HepG2 (cell line): ENCODE data around the gene ESAM. TPM values are rescaled to one million over a fixed set of nuclear protein-coding genes. Genes with fewer than 3 reads are reported as not detected.

ENCODE experiments used
- ATAC-seq: fragments of 200-7000 bp; cut with Tn5 transposase; 3 replicates; pipeline ENCODE4 v1.9.1; 2020; ENCODE audit warnings: mild to moderate bottlenecking, moderate library complexity
- BruUV-seq: library from RNA; stranded (reverse); fragments of 400-500 nt; replicated peaks from 2 replicates; lab custom pipeline; 2021; lab: Mats Ljungman, UMichigan
- CTCF ChIA-PET: fragments of 300-600 bp; formaldehyde crosslinking; extraction: SDS; loops from one replicate; lab custom pipeline; 2021; ENCODE audit warnings: low total read pairs, inconsistent platforms, low intra/inter-chr PET ratio; lab: Yijun Ruan, JAX
- POLR2A ChIA-PET: fragments of 350-600 bp; sonication (Branson Sonifier 250); formaldehyde crosslinking; loops from one replicate; lab custom pipeline; 2020; ENCODE audit warnings: antibody characterized with exemption, inconsistent platforms; lab: Yijun Ruan, JAX
- DNase-seq: peaks from one replicate; pipeline ENCODE4 v3.0.0-alpha.2; 2015; ENCODE audit warnings: low spot score
- FAIRE-seq: peaks from 3 replicates; lab custom pipeline; 2011; peaks lifted over from hg19 to GRCh38; lab: Jason Lieb, UNC
- H2AFZ ChIP-seq: one replicate; pipeline ENCODE4 v1.6.1; 2011; ENCODE audit warnings: low read length, inconsistent platforms
- H3K27ac ChIP-seq: fragments of 300-600 bp; 3 replicates; pipeline ENCODE4 v1.8.0; 2011; ENCODE audit warnings: mixed run types, mild to moderate bottlenecking, mixed read lengths, low read length, inconsistent platforms; ENCODE audit not compliant: insufficient read depth; ENCODE audit errors: extremely low read length
- H3K27me3 ChIP-seq, 2 experiments: fragments of 200-600 bp in 1 of 2; 2 replicates in 1 of 2; 3 replicates in 1 of 2; pipeline versions ENCODE4 v1.6.0 to v1.8.0; 2011; ENCODE audit warnings: low read length in 2 of 2, mild to moderate bottlenecking in 2 of 2, moderate library complexity in 2 of 2, inconsistent platforms in 1 of 2; ENCODE audit not compliant: insufficient read depth in 2 of 2, control insufficient read depth in 1 of 2
- H3K36me3 ChIP-seq, 2 experiments: fragments of 200-600 bp in 1 of 2; replicated peaks in 1 of 2; 2 replicates in 1 of 2; 3 replicates in 1 of 2; pipeline versions ENCODE4 v1.5.1 to v1.8.0; 2011; ENCODE audit warnings: low read length in 2 of 2, inconsistent platforms in 1 of 2; ENCODE audit not compliant: insufficient read depth in 2 of 2, control insufficient read depth in 1 of 2
- H3K4me1 ChIP-seq: 2 replicates; pipeline ENCODE4 v1.5.1; 2012; ENCODE audit warnings: low read length, inconsistent platforms; ENCODE audit not compliant: insufficient read depth
- H3K4me2 ChIP-seq: 2 replicates; pipeline ENCODE4 v1.6.0; 2011; ENCODE audit warnings: low read depth, low read length, inconsistent platforms
- H3K4me3 ChIP-seq, 3 experiments: fragments of 200-600 bp in 1 of 3; sonication (generic), shearing (Covaris generic) in 1 of 3; replicated peaks in 1 of 3; 2 replicates each; pipeline ENCODE4 v1.5.1; 2011 to 2016; ENCODE audit warnings: low read length in 3 of 3, inconsistent platforms in 2 of 3, low read depth in 2 of 3, mild to moderate bottlenecking in 2 of 3, control low read depth in 1 of 3, mixed read lengths in 1 of 3; ENCODE audit not compliant: insufficient read depth in 1 of 3
- H3K79me2 ChIP-seq: one replicate; pipeline ENCODE4 v1.6.1; 2011; ENCODE audit warnings: low read length, inconsistent platforms; ENCODE audit not compliant: insufficient read depth
- H3K9ac ChIP-seq: 2 replicates; pipeline ENCODE4 v1.6.0; 2011; ENCODE audit warnings: mild to moderate bottlenecking, low read depth, low read length, inconsistent platforms; ENCODE audit not compliant: insufficient read depth
- H3K9me3 ChIP-seq: 2 replicates; pipeline ENCODE4 v1.5.1; 2012; ENCODE audit warnings: mild to moderate bottlenecking, low read length
- H4K20me1 ChIP-seq: 2 replicates; pipeline ENCODE4 v1.6.0; 2011; ENCODE audit warnings: inconsistent platforms, mild to moderate bottlenecking, low read length, moderate library complexity; ENCODE audit not compliant: insufficient read depth
- KDM2A ChIP-seq: sonication (generic); formaldehyde crosslinking; IDR thresholded peaks from 2 replicates; pipeline ENCODE4 v1.4.0; 2020; ENCODE audit warnings: low read depth, missing genetic modification reagents, borderline replicate concordance
- MYC ChIP-seq: sonication (generic); formaldehyde crosslinking; IDR thresholded peaks from 2 replicates; pipeline ENCODE4 v1.9.0; 2021; ENCODE audit warnings: missing genetic modification reagents, borderline replicate concordance
- MZF1 ChIP-seq: sonication (generic); formaldehyde crosslinking; IDR thresholded peaks from 2 replicates; pipeline ENCODE4 v1.8.1; 2023; ENCODE audit warnings: mild to moderate bottlenecking, missing genetic modification reagents, borderline replicate concordance
- NFE2L2 ChIP-seq: fragments of 150-350 bp; IDR thresholded peaks from 2 replicates; pipeline ENCODE4 v1.6.1; 2014; ENCODE audit warnings: low read length
- PAXIP1 ChIP-seq: sonication (generic); formaldehyde crosslinking; conservative IDR thresholded peaks from 2 replicates; pipeline ENCODE4 v1.4.0; 2020; ENCODE audit warnings: mild to moderate bottlenecking, missing genetic modification reagents, moderate library complexity
- SRY ChIP-seq: sonication (generic); formaldehyde crosslinking; IDR thresholded peaks from 2 replicates; pipeline ENCODE4 v1.8.0; 2022; ENCODE audit warnings: mild to moderate bottlenecking, missing genetic modification reagents
- ZNF121 ChIP-seq: sonication (generic); formaldehyde crosslinking; IDR thresholded peaks from 2 replicates; pipeline ENCODE4 v1.5.0; 2020; ENCODE audit warnings: mild to moderate bottlenecking, missing genetic modification reagents
- ZNF430 ChIP-seq: sonication (generic); formaldehyde crosslinking; IDR thresholded peaks from 2 replicates; pipeline ENCODE4 v1.9.0; 2021; ENCODE audit warnings: mild to moderate bottlenecking, missing genetic modification reagents
- ZNF446 ChIP-seq: sonication (generic); formaldehyde crosslinking; IDR thresholded peaks from 2 replicates; pipeline ENCODE4 v1.5.0; 2020; ENCODE audit warnings: mild to moderate bottlenecking, missing genetic modification reagents
- ZSCAN25 ChIP-seq: sonication (generic); formaldehyde crosslinking; IDR thresholded peaks from 2 replicates; pipeline ENCODE4 v1.8.0; 2022; ENCODE audit warnings: mild to moderate bottlenecking, missing genetic modification reagents
- WGBS: methylation state at CpG from one replicate; pipeline ENCODE4 v1.1.6; 2017; ENCODE audit warnings: low lambda C conversion rate; 5-methylcytosine and 5-hydroxymethylcytosine counted together
- in situ Hi-C: cut with HindIII; loops from 2 replicates; pipeline ENCODE4 v1.10.0; 2017; ENCODE audit warnings: low pct_unique_long_range_greater_than_20kb; ENCODE audit not compliant: extremely low pct_ligation_motif_present
- intact Hi-C: fragments of 100-400 bp; cut with micrococcal nuclease; formaldehyde crosslinking; loops from one replicate; pipeline ENCODE4 v1.10.0; 2022; ENCODE audit not compliant: unreplicated experiment
- polyA plus RNA-seq, 8 experiments: library from polyadenylated mRNA; depleted of rRNA in 3 of 8; stranded (reverse) in 7 of 8; unstranded in 1 of 8; fragments of >200 nt; fragmentation: Illumina TruSeq in 4 of 8; extraction: Trizol in 4 of 8; gene quantifications; 2 replicates each; pipeline versions ENCODE4 v1.2.1 to v1.2.3, GENCODE V29; 2011 to 2016; ENCODE audit warnings: low read depth in 4 of 8, missing spikeins in 1 of 8, mixed read lengths in 1 of 8; ENCODE audit not compliant: insufficient read depth in 1 of 8
- total RNA-seq, 5 experiments: library from RNA; depleted of rRNA; stranded (reverse); fragments of >200 nt; fragmentation: Illumina TruSeq; extraction: Trizol; gene quantifications; 2 replicates each; pipeline ENCODE4 v1.2.3, GENCODE V29; 2016; ENCODE audit warnings: low read depth in 1 of 5
- TF ChIP-seq, protein P1 (sequence below): sonication (generic); IDR thresholded peaks from 2 replicates; pipeline ENCODE4 v1.6.1; 2016; ENCODE audit warnings: low read depth, borderline replicate concordance

The ESAM gene
- total and polyA plus RNA-seq, 2 of the 13 experiments (the other 11 are each of a cell fraction or from before 2014, with no cell fraction given): 1.2 to 6.8 TPM

DNA sequence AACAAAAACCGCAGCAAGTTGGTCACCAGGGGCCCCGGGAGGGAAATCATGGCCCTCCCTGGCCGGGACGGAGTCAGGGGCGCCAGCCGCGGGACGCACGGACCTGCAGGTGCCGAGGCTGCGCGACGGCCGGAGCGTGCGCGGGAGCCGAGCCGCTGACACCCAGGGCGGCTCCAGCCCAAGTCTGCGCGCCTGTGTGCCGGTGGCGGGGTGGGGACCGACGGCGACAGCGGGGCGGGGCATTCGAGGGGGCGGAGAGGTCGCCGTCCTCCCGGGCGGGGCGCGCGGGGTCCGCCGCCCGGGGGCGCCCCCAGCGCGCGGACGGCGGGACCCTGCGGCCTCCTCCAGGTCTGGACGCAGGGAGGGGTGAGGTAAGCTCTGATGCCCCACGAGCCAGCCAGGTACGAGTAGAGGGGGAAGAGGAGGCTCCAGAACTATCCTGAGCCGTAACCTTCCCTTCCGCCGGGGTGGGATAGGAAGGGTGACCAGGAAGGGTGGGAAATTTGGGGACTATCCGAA, at the start of gene ESAM (continued):
- TF ChIP-seq ZNF430 (CRISPR knock-in tag): 0 out of 2 replicates have a peak, but pooled peaks have one; percentile 16
- 0 out of 2 replicates have a peak, but pooled peaks have one; percentile 16 for TF ChIP-seq KDM2A (CRISPR knock-in tag)

DNA sequence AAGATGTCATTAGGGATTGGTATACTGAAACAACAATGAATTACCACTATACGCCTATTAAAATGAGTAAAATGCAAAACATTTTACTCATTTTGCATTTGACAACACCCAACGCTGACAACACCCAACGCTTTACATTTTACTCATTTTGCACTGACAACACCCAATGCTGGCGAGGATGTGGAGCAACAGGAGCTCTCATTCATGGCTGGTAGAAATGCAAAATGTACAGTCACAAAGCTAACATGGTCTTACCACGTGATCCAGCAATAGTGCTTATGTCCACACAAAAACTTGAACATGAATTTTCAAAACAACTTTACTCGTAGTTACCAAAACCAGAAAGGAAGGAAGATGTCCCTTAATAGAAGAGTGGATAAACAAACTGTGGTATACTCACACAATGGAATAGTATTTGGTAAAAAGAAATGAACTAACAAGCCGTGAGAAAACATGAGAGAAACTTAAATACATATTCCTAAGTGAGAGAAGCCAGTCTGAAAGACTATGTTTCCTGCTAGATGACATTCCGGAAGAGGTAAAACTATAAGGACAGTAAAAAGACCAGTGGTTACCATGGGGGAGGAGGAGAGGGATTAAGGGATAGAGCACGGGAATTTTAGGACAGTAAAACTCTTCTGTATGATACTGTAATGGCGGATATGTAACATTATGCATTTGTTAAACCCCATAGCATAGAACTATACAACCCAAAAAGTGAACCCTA, 49.5 kb upstream of the ESAM start:
- ChIA-PET CTCF (no interaction called here), POLR2A (no interaction called here)
- no peak overlapping the region for H3K27ac ChIP-seq
- no peak overlapping the region for H2AFZ ChIP-seq
- DNase-seq (no peak), ATAC-seq (no peak), FAIRE-seq (no peak)
- no peaks in the 10 kb centered on the region for H3K9me3 ChIP-seq
- H3K36me3 ChIP-seq: no peaks in the 10 kb centered on the region
- in situ Hi-C loops (no loop called here), intact Hi-C loops (no loop called here)
- H3K27me3 ChIP-seq: peaks cover 0 to 6% of the 10 kb centered on the region in 2 experiments; a peak in 2 of 5 replicates
- H3K79me2 ChIP-seq: no peaks in the 10 kb centered on the region
- peaks cover 9% of the 10 kb centered on the region for H3K4me1 ChIP-seq
- no peak overlapping the region for H3K4me2 ChIP-seq
- BruUV-seq: no TSS peak
- H3K9ac ChIP-seq: no peak overlapping the region
- H3K4me3 ChIP-seq: no peak overlapping the region
- WGBS: 30% methylated on average over 10 of the region's 10 CpGs
- TF ChIP-seq MZF1 (CRISPR knock-in tag): no peak
- peak; percentile 31; the same call in 1 of the 2 replicates for TF ChIP-seq NFE2L2
- no peaks in the 10 kb centered on the region for H4K20me1 ChIP-seq

DNA sequence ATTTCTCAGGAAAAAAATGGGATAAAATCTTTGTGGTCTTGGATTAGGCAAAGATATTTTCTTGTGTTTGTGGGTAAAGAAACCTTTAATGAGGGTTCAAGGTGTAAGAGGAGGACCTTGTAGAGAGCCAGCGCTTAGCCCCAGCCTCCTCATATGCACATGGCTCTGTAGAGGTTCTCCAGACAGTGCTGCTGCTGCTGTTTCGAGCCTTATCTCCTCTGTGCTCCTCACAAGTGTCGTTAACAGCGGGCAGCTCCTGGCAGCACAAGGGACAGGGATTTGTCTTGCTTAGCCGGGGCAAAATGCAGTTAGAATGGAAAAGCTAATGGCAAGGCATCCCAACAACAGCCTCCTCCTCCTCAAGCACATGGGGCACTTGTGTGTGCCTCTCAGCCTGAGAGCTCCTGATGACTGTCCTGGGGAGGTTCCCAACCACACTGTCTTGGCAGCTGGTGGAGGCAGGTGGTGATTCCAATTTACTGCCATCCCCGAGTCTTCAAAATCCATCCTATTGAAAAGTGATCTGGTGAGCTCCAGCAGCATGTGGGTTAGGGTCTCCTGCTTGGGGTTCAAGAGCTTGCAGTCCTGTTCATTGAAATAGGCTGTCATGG, 45.7 kb upstream of the ESAM start:
- no TSS peak for BruUV-seq
- peaks cover 0 to 4% of the 10 kb centered on the region in 2 experiments; a peak in 1 of 5 replicates for H3K27me3 ChIP-seq
- H3K4me3 ChIP-seq: no peak overlapping the region
- CTCF ChIA-PET: no interaction called here
- H3K9me3 ChIP-seq: no peaks in the 10 kb centered on the region
- H2AFZ ChIP-seq: no peak overlapping the region
- no peak overlapping the region for H3K4me2 ChIP-seq
- 69% methylated on average over 5 of the region's 6 CpGs for WGBS
- H3K79me2 ChIP-seq: no peaks in the 10 kb centered on the region
- H3K36me3 ChIP-seq: no peaks in the 10 kb centered on the region
- no peak overlapping the region for H3K9ac ChIP-seq
- DNase-seq (no peak), FAIRE-seq (no peak), ATAC-seq (no peak)
- in situ Hi-C loops (no loop called here), intact Hi-C loops (no loop called here)
- H3K4me1 ChIP-seq: peaks cover 9% of the 10 kb centered on the region
- POLR2A ChIA-PET: no interaction called here
- H3K27ac ChIP-seq: no peak overlapping the region
- H4K20me1 ChIP-seq: no peaks in the 10 kb centered on the region
- TF ChIP-seq MYC (CRISPR knock-in tag) (no peak), ZNF121 (CRISPR knock-in tag) (no peak), SRY (CRISPR knock-in tag) (no peak), ZSCAN25 (no peak), ZNF446 (CRISPR knock-in tag) (no peak), PAXIP1 (no peak)
- TF ChIP-seq, protein P1, sequence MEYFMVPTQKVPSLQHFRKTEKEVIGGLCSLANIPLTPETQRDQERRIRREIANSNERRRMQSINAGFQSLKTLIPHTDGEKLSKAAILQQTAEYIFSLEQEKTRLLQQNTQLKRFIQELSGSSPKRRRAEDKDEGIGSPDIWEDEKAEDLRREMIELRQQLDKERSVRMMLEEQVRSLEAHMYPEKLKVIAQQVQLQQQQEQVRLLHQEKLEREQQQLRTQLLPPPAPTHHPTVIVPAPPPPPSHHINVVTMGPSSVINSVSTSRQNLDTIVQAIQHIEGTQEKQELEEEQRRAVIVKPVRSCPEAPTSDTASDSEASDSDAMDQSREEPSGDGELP: no peak
